GM21381 (cell line): ENCODE results near the gene SYT4.

Source experiments
- ATAC-seq: cut with Tn5 transposase; IDR thresholded peaks from one replicate; pipeline ENCODE4 v1.9.1; 2021; ENCODE audit warnings: mild to moderate bottlenecking, moderate library complexity; ENCODE audit not compliant: unreplicated experiment

SYT4 gene

DNA sequence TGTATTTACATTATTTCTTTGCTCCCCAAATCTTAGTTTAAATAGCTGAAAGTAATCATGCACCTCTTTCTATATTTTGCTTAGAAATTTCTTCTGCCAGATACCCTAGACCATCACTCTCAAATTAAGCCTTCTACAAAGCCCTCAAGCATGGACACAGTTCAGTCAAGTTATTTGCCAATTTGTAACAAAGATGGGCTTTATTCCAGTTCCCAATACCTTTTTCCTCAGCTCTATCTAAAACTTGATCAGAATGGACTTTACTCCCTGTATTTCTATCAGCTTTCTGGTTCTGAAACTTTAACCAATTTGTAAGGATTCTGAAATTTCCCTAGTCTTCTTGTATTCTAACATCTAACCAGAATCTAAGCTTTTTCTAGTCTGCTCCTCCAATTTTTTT lies 56.6 kb downstream of the SYT4 start:
- ATAC-seq: no peak
